ENCODE data around the gene HNF4A. TPM values are rescaled to one million over a fixed set of nuclear protein-coding genes. Genes with fewer than 3 reads are reported as not detected.

HNF4A gene
- total RNA-seq, 2 donors from 2014 or later, result 28.3 to 28.5 TPM

GRCh38 chr20:44483112-44483511 lies 127.6 kb downstream of the HNF4A start:
- H3K4me1 ChIP-seq, result no peaks in the 10 kb centered on the region
- peaks cover 0 to 9% of the 10 kb centered on the region in 2 donors for H3K36me3 ChIP-seq (replicated peaks in 1 of 2; ENCODE audit: insufficient read depth in 1 of 2, low read depth in 2 of 2)
- intact Hi-C loops (cut with DNase I), result no loop called here
- H3K4me3 ChIP-seq, result no peak overlapping the region
- 87 to 91% methylated on average over 5 of the region's 5 CpGs for WGBS, 2 donors
- no peak for TF ChIP-seq POLR2A (IDR thresholded peaks at IDR 0.05)
- TF ChIP-seq CTCF (IDR thresholded peaks at IDR 0.05), result no peak
- DNase-seq (no peak), ATAC-seq (no peak)
- no peaks in the 10 kb centered on the region for H3K9me3 ChIP-seq
- H3K27ac ChIP-seq, result no peak overlapping the region
- no peaks in the 10 kb centered on the region for H3K27me3 ChIP-seq

Small RNA genes within 50 kb of the gene (microRNA-seq; reads per million reads assigned to microRNA genes)
- gene MIR3646 (ENCODE audit: borderline number of aligned reads in 2 of 2, borderline replicate concordance in 2 of 2), result 0 reads per million in 2 donors

Small RNA genes within 50 kb of the gene (small RNA-seq; reads per million reads assigned to genes)
- gene MIR3646 (not detected), gene RF00019 (not detected), gene RPL37AP1 (not detected)

Other genes starting within 250 kb of the HNF4A start
- gene JPH2, start 168.5 kb upstream of the HNF4A start, total RNA-seq, result 1 to 10 TPM; 1.6 to 2.1 TPM
- 10 to 100 TPM in 1 of 2 donors, 1 to 10 TPM in 1; 2.0 to 17.1 TPM for gene OSER1, start 144.9 kb upstream of the HNF4A start, total RNA-seq
- not detected for gene GDAP1L1, start 108.4 kb upstream of the HNF4A start, total RNA-seq
- 10 to 100 TPM in 1 of 2 donors, 1 to 10 TPM in 1; 7.0 to 17.1 TPM for gene FITM2, start 44.5 kb upstream of the HNF4A start, total RNA-seq
- gene R3HDML, start 18.7 kb upstream of the HNF4A start, total RNA-seq, result not detected
- gene TTPAL, start 120.2 kb downstream of the HNF4A start, total RNA-seq, result 1 to 10 TPM; 8.3 to 9.9 TPM
- gene SERINC3, start 166.4 kb downstream of the HNF4A start, total RNA-seq, result 10 to 100 TPM; 28.3 to 36.3 TPM
- gene PKIG, start 226.9 kb downstream of the HNF4A start, total RNA-seq, result 10 to 100 TPM; 43.6 to 64.9 TPM

Measured in body of pancreas (tissue), 4 donors.